Activated naive CD4-positive, alpha-beta T cell treated with anti-CD3 and anti-CD28 coated beads, Interleukin-2, amount 50 U/mL, for 24 hours (primary cell): ENCODE data around the gene CACNA2D1.
"Not testable (repeated sequence)": the region's sequence is repeated elsewhere in the genome, so short reads cannot be mapped to it uniquely, and the experiment has no call there.

Experiments
- H3K27ac Mint-ChIP-seq: one replicate; pipeline ENCODE4 v1.8.0; 2021; ENCODE audit warnings: mild to moderate bottlenecking, mixed read lengths
- H3K27me3 Mint-ChIP-seq: one replicate; pipeline ENCODE4 v1.8.0; 2021; ENCODE audit warnings: mixed read lengths
- H3K36me3 Mint-ChIP-seq: one replicate; pipeline ENCODE4 v1.8.0; 2021; ENCODE audit warnings: mixed read lengths
- H3K4me1 Mint-ChIP-seq: one replicate; pipeline ENCODE4 v1.8.0; 2021; ENCODE audit warnings: mixed read lengths
- H3K4me3 Mint-ChIP-seq: one replicate; pipeline ENCODE4 v1.8.0; 2021; ENCODE audit warnings: mild to moderate bottlenecking, mixed read lengths
- H3K9me3 Mint-ChIP-seq: one replicate; pipeline ENCODE4 v1.8.0; 2021; ENCODE audit warnings: mixed read lengths

The CACNA2D1 gene

DNA sequence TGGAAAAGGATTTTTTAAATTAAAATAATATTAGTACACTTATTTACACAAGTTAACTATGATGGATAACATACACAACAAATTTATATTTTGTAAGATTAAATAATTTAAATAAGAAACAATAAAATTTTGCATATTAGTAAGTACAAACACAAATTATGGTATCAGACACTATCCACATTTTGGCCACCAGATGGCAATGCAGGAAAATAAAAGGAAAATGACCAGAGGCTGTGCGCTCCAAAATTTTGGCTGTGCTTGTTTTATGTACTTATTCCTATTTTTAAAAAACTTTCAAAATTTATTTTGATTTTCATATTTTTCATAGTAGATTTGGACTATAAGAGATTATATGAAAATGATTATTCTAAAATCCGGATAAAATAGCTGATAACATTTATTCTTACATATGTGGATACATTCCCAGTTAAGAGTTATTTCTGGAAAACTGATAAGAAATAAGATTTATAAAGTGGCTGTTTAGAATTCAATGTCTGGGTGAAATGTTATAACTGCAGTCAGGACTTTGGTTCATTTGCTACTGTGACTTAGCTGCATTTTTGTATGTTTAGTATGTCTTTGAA, 399.0 kb downstream of the CACNA2D1 start:
- Mint-ChIP-seq H3K9me3 (no peaks in the 10 kb centered on the region), H3K4me3 (no peak overlapping the region), H3K27me3 (no peaks in the 10 kb centered on the region), H3K4me1 (no peaks in the 10 kb centered on the region), H3K27ac (no peak overlapping the region), H3K36me3 (no peaks in the 10 kb centered on the region)

DNA sequence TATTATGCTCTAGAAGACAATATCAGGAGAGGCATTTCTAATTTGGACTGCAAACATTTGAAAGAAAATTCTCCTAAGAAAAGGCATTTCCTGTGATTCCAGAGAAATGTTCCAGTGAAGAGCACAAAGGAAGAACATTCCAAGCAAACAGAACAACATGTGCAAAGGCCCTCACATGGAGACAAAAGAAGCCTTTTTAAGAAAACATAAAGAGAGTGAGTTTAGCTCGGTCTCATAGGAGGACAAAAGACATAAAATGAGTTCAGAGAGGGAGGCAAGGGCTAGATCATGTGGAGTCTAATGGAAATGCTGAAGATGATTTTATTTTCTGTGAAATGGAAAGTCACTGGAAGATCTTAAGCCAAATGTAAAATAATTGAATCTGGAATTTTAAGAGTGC, 404.0 kb downstream of the CACNA2D1 start:
- Mint-ChIP-seq H3K27me3 (no peaks in the 10 kb centered on the region), H3K4me1 (no peaks in the 10 kb centered on the region), H3K4me3 (no peak overlapping the region), H3K36me3 (no peaks in the 10 kb centered on the region), H3K27ac (no peak overlapping the region), H3K9me3 (no peaks in the 10 kb centered on the region)

DNA sequence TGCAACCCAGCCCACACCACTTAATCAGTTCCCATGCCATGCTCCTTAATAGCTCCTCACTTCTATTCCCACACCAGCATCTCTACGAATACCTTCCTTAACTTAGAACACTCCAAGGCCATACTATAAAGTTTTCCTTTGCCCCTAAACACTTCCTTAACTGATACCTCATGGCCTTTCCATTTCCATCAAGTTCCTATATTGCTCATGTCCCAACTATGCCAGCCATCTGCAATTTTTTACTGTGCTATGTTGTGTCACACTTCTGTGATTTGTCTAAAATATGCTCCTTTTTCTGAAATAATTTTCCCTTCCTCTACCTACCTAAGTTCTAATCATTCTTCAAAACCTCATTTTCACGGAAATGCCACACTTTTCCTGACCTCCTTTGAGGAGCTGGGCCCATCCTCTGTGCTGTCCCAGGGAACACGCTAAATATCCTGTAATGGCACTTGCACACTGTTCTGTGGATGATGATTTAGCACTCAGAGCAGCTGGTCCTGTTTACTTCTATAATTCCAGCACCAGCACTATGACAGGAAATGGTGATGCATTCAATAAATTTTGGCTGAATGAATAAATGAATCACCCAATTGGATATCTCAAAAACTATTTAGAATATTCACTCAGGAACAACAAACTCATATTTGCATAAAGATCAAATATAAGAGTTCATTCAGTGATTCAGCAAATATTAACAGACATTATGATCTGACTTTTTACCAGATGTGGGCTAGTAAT, 407.3 kb downstream of the CACNA2D1 start:
- no peak overlapping the region for H3K27ac Mint-ChIP-seq
- no peak overlapping the region for H3K4me3 Mint-ChIP-seq
- no peaks in the 10 kb centered on the region for H3K9me3 Mint-ChIP-seq
- no peaks in the 10 kb centered on the region for H3K27me3 Mint-ChIP-seq
- no peaks in the 10 kb centered on the region for H3K4me1 Mint-ChIP-seq
- H3K36me3 Mint-ChIP-seq, result no peaks in the 10 kb centered on the region

DNA sequence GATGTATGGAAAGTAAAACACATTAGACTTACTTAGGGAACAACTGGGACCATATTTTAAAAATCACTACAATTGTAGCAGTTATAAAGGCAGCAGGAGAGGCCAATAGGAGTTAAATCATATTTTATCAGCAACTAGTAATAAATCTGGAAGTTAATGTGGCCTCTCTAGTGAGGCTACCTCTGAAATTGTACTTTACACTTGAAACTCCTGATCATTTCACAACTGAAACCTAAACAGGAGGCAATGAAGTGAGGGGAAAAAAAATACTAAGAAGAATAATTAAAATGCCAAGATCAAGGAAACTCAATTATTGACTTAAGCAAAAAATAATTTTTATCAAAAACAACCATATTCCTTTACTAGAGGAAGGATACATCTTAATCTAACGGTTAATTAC, 408.1 kb downstream of the CACNA2D1 start:
- Mint-ChIP-seq H3K4me1 (no peaks in the 10 kb centered on the region), H3K4me3 (no peak overlapping the region), H3K27me3 (no peaks in the 10 kb centered on the region), H3K36me3 (no peaks in the 10 kb centered on the region), H3K9me3 (no peaks in the 10 kb centered on the region), H3K27ac (no peak overlapping the region)

DNA sequence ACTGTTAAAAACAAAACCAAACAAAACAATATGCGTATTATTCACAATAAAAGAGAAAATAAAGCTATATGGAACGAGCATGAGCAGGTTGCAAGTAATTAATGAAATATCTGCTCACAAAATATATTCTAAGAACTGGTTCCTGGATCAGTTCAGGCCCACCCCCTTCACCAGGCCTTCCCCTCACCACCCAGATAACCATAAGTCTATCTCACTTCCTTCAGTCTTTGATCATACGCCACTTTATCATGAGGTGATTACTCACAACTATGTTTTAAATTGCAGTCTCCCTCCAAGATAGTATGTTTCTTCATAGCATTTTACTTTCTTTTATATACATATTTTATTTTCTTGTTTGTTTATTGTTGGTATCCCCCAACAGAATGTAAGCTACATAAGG, 410.7 kb downstream of the CACNA2D1 start:
- Mint-ChIP-seq H3K4me3 (no peak overlapping the region), H3K27me3 (no peaks in the 10 kb centered on the region), H3K27ac (no peak overlapping the region), H3K4me1 (no peaks in the 10 kb centered on the region), H3K36me3 (no peaks in the 10 kb centered on the region), H3K9me3 (no peaks in the 10 kb centered on the region)

DNA sequence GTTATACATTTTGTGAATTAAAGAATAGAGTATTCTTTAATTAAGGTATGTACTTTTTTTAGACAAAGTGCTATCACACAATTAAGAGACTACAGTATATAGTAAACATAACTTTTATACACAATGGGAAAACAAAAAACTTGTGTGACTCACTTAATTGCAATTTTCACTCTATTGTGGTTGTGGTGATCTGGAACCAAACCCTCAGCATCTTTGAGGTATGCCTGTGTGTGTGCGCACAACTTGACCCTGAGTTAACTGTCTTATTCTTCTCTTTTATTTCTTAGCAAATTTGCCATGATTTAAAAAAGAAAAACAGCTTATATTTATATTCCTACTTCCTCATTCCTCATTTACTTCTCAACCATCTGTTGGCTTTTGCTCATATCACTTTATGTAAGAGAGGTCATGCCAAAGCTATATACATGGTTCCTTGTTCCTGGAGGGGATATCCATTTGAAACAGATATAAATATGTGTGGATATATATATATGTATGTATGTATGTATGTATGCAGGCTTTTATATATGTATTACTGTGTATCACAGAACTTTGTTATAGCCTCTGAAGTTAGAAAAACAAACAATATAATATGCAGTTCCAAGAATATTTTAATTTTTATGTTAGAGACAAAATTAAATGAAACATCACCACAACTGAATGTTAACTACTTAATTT, 414.2 kb downstream of the CACNA2D1 start:
- no peaks in the 10 kb centered on the region for H3K36me3 Mint-ChIP-seq
- H3K27me3 Mint-ChIP-seq, result no peaks in the 10 kb centered on the region
- no peaks in the 10 kb centered on the region for H3K9me3 Mint-ChIP-seq
- H3K4me1 Mint-ChIP-seq, result no peaks in the 10 kb centered on the region
- no peak overlapping the region for H3K27ac Mint-ChIP-seq
- H3K4me3 Mint-ChIP-seq, result no peak overlapping the region

DNA sequence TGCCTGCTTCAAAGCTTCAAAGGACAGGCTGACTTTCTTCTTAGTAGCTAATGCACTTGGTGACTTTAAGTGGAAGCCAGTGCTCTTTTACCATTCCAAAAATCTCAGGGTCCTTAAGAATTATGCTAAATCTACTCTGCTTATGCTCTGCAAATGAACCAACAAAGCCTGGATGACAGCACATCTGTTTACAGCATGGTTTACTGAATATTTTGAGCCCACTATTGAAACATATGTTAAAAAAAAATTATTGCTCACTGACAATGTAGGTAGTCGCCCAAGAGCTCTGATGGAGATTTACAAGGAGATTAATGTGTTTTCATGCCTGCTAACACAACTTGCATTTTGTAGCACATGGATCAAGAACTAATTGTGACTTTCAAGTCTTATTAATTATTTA, 415.5 kb downstream of the CACNA2D1 start:
- no peaks in the 10 kb centered on the region for H3K27me3 Mint-ChIP-seq
- H3K9me3 Mint-ChIP-seq, result no peaks in the 10 kb centered on the region
- no peaks in the 10 kb centered on the region for H3K36me3 Mint-ChIP-seq

DNA sequence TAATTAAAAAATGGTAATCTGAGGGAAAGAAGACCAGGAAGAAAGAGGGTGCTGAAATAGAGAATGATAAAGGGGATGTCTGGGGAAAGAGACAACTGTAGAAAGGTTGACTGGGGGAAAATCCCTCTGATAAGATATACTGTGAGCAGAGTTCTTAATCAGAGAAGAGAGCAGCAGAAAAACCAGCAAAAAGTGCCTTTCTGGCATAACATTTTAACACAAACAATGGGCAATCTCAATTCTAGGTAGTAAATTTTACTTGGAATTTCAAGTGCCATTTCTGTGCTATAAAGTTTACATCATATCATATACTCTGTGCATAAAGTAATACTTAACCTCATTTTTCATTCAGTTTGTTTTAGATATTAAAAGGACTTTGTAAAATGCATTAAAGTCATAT, 421.9 kb downstream of the CACNA2D1 start:
- Mint-ChIP-seq H3K9me3 (no peaks in the 10 kb centered on the region), H3K27ac (no peak overlapping the region)

More for the DNA sequence above, 415.5 kb downstream of the CACNA2D1 start:
- H3K4me3 Mint-ChIP-seq, result no peak overlapping the region
- no peaks in the 10 kb centered on the region for H3K4me1 Mint-ChIP-seq
- H3K27ac Mint-ChIP-seq, result no peak overlapping the region

DNA sequence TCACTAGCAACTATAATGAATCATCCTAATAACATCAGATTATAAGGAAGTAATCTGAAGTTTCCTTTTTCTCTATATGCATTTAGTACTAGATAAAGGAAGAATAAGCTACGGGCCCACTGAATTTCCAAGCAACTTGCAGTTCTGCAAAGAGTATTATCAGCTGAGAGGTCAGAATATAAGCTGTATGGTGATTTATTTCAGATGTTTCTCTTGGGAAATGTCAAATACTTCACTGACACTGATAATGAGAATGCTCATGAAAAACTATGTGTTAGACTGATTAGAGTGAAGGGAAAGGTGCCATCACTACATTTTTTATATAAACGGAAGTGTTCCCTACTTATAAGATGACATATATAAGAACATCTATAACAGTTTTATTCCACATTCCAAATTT, 422.5 kb downstream of the CACNA2D1 start:
- Mint-ChIP-seq H3K9me3 (no peaks in the 10 kb centered on the region), H3K27ac (no peak overlapping the region), H3K36me3 (no peaks in the 10 kb centered on the region), H3K4me3 (no peak overlapping the region), H3K4me1 (no peaks in the 10 kb centered on the region), H3K27me3 (no peaks in the 10 kb centered on the region)

More for the DNA sequence above, 421.9 kb downstream of the CACNA2D1 start:
- Mint-ChIP-seq H3K4me1 (no peaks in the 10 kb centered on the region), H3K4me3 (no peak overlapping the region), H3K27me3 (no peaks in the 10 kb centered on the region), H3K36me3 (no peaks in the 10 kb centered on the region)

DNA sequence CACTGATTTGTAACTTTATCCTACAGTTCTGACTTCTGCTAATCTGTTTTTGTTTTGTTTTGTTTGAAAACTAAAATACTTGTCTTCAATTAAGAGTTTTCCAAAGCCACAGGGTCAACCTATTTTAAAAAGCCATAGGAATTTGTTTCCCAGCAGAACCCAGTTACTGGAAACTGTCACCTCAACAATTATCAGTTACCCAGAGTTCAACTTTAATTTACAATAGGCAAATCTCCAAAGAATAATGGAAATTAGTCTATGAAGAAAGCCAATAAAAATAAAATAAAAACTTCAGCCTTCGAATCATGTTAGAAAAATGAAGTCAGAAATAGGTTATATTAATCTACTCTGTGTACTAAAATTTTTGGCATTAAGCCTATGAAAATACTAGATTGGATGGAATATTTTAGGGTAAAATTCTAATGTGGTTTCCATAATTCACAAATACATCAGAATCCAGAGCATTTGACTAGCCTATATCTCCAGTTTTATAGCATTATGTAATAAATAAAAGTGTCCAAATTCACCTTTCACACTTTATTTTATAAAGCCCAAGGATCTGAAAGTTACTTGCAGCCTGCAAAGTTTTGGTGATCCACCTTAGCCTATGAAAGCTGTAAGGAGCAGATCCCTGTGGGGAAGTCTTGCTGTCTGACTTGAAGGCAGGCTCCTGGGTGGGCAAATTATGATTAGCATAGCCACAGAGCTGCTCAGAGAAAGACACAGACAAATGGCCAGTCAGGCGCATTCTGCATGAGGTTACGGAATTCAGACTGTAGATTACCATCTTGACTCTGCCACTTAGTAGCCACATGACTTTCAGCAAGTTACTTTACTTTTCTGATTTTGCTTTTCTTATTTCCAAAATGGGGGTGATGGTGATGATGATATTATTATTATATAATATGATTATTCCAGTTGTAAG, 423.8 kb downstream of the CACNA2D1 start:
- no peaks in the 10 kb centered on the region for H3K9me3 Mint-ChIP-seq
- no peaks in the 10 kb centered on the region for H3K27me3 Mint-ChIP-seq
- no peak overlapping the region for H3K4me3 Mint-ChIP-seq
- no peaks in the 10 kb centered on the region for H3K4me1 Mint-ChIP-seq
- no peaks in the 10 kb centered on the region for H3K36me3 Mint-ChIP-seq
- H3K27ac Mint-ChIP-seq, result no peak overlapping the region

DNA sequence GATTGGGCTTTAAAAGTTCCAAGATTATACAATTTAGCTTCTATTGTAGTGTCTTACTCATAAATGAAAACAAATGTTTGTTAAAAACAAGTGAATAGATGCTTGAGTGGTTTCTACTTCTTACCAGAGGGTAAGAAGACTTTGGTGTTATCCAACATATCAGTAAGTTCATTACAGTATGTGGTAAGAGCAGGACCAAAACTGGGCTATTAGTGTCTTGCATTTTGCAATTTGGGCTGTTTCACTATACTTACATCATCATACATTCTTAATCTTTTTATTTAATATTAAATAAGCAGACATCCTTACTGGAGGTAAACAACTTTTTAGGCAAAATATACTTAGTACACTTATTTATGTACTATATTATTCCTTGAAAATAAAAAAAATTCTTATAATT, 425.4 kb downstream of the CACNA2D1 start:
- no peak overlapping the region for H3K4me3 Mint-ChIP-seq
- H3K27me3 Mint-ChIP-seq, result no peaks in the 10 kb centered on the region
- no peaks in the 10 kb centered on the region for H3K4me1 Mint-ChIP-seq
- no peaks in the 10 kb centered on the region for H3K36me3 Mint-ChIP-seq
- no peak overlapping the region for H3K27ac Mint-ChIP-seq
- H3K9me3 Mint-ChIP-seq, result no peaks in the 10 kb centered on the region

DNA sequence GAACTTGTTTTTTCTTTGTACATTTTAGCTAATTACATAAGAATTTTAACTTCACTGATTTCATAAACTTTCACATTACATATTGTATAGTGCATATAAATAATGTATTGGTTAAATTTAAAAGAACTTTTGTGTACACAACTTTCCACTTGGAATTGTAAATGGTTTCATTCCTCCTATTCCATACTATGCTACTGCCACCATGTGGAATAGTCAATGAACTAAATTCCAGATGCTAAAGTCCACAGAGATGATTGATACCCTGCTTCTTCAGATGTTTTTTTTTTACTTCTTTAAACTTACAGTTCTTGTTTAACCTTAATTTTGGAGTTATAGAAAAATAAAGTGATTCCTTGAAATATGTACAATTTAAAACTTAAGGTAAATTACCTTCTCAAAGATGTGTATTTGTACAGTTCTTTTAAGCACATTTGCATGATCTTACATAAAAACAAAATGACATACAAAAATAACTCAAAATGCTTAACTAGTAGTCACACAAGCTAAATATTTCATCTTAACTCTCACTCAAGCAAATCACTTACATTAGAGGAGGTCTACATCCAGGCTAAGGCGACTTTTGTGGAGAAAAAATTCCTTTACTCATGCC, 426.1 kb downstream of the CACNA2D1 start:
- Mint-ChIP-seq H3K4me1 (no peaks in the 10 kb centered on the region), H3K27ac (no peak overlapping the region), H3K4me3 (no peak overlapping the region), H3K9me3 (no peaks in the 10 kb centered on the region), H3K27me3 (no peaks in the 10 kb centered on the region), H3K36me3 (no peaks in the 10 kb centered on the region)

DNA sequence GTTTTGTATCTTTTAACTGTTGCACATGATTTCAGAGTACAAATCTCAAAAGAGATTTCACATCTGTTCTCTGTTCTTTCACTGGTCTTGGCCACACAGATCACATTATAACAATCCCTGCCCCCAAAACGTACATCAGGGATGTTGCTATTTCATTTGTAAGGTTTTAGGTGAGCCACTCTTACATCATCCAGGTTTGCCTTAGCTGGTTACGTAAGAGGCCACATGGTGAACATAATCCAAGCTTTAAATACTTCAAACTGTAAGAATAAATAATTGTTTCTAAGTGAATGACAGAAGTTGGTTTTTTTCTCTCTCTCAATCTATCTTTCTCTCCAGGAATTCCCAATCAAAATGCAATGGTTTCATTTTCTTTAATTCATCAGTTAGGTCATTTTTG, 427.8 kb downstream of the CACNA2D1 start:
- H3K27ac Mint-ChIP-seq, result no peak overlapping the region
- H3K9me3 Mint-ChIP-seq, result no peaks in the 10 kb centered on the region
- no peak overlapping the region for H3K4me3 Mint-ChIP-seq
- no peaks in the 10 kb centered on the region for H3K27me3 Mint-ChIP-seq
- no peaks in the 10 kb centered on the region for H3K4me1 Mint-ChIP-seq
- H3K36me3 Mint-ChIP-seq, result no peaks in the 10 kb centered on the region

DNA sequence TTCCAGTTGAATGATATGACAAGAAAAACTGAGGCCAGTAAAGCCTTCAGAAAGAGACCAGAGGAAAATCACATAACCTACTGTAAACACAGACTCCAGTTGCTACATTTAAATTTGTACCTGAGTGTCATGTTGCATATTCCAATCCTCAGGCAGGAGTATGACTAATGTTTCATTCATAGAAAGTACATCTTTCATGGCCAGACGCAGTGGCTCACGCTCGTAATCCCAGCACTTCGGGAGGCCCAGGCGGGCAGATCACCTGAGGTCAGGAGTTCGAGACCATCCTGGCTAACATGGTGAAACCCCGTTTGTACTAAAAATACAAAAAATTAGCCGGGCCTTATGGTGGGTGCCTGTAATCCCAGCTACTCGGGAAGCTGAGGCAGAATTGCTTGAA, 429.0 kb downstream of the CACNA2D1 start:
- not testable (repeated sequence) for H3K4me1 Mint-ChIP-seq, H3K27ac Mint-ChIP-seq, H3K9me3 Mint-ChIP-seq, H3K4me3 Mint-ChIP-seq, H3K27me3 Mint-ChIP-seq, H3K36me3 Mint-ChIP-seq

DNA sequence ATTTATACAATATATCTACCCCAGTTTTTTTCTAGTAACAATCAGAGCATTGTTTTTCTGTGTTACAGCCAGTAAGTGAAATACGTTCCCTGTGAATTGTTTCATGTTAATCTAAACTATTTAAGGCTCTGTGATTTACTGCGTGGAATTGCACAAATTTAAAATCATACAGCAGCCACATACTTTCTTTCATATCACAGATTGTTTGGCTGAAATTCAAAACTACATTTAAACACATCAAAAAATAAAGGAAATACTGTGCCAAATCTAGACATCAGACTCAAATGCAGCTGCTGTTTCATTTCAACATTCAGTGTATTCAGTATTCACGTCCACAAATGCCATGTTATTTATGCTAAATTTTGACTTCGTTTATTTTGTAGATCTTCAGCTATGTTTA, 431.1 kb downstream of the CACNA2D1 start:
- Mint-ChIP-seq H3K27ac (no peak overlapping the region), H3K27me3 (no peaks in the 10 kb centered on the region), H3K9me3 (no peaks in the 10 kb centered on the region), H3K4me3 (no peak overlapping the region), H3K4me1 (no peaks in the 10 kb centered on the region), H3K36me3 (no peaks in the 10 kb centered on the region)
